Right lobe of liver (tissue), 6 donors: Measurements from ENCODE around the gene OSBPL3. TPM values are rescaled to one million over a fixed set of nuclear protein-coding genes. Genes with fewer than 3 reads are reported as not detected.
A peak's percentile ranks its signal among the peaks of the same experiment; 100 is the strongest.

ENCODE experiments used
- ATAC-seq, 4 donors: fragments of 200-7000 bp; cut with Tn5 transposase; one replicate each; pipeline ENCODE4 v1.9.1; 2020; ENCODE audit warnings: mild to moderate bottlenecking in 4 of 4, moderate library complexity in 4 of 4
- DNase-seq, 3 donors: peaks; one replicate each; pipeline ENCODE4 v3.0.0-alpha.2; 2020
- H3K27ac ChIP-seq, 3 donors: fragments of 200-600 bp; one replicate each; pipeline ENCODE4 v1.8.0; 2022
- H3K27me3 ChIP-seq, 2 donors: fragments of 200-600 bp; one replicate each; pipeline ENCODE4 v1.8.0; 2022
- H3K36me3 ChIP-seq, 4 donors: fragments of 200-600 bp; sonication (generic) in 1 of 4; one replicate each; pipeline versions ENCODE4 v1.5.1 to v1.8.0; 2017 to 2022; ENCODE audit warnings: control low read depth in 1 of 4
- H3K4me1 ChIP-seq, 4 donors: fragments of 200-600 bp; sonication (generic) in 1 of 4; one replicate each; pipeline versions ENCODE4 v1.5.1 to v1.8.0; 2017 to 2022; ENCODE audit warnings: control low read depth in 1 of 4
- H3K4me3 ChIP-seq, 3 donors: fragments of 200-600 bp; one replicate each; pipeline ENCODE4 v1.8.0; 2022
- H3K9me3 ChIP-seq, 4 donors: fragments of 200-600 bp; sonication (generic) in 1 of 4; one replicate each; pipeline versions ENCODE4 v1.5.1 to v1.8.0; 2017 to 2022; ENCODE audit warnings: control low read depth in 1 of 4
- CTCF ChIP-seq, 4 donors: fragments of 200-600 bp in 3 of 4; fragments of 450-650 bp in 1 of 4; IDR thresholded peaks; one replicate each; pipeline versions ENCODE4 v1.5.1 to v1.8.0; 2016 to 2022; ENCODE audit warnings: antibody characterized with exemption in 4 of 4, mild to moderate bottlenecking in 2 of 4
- POLR2A ChIP-seq: fragments of 450-650 bp; IDR thresholded peaks from one replicate; pipeline ENCODE4 v1.6.1; 2017; ENCODE audit warnings: antibody characterized with exemption, mild to moderate bottlenecking
- WGBS: methylation state at CpG from one replicate; pipeline ENCODE4 v1.1.6; 2018; ENCODE audit warnings: low coverage, low lambda C conversion rate; ENCODE audit not compliant: insufficient coverage; ENCODE audit errors: missing lambda C conversion rate; 5-methylcytosine and 5-hydroxymethylcytosine counted together
- intact Hi-C, 2 donors: fragments of 100-400 bp; cut with DNase I; formaldehyde crosslinking; loops; one replicate each; pipeline versions ENCODE4 v1.11.2 to v1.14.1; 2022
- total RNA-seq, 6 experiments: library from RNA; depleted of rRNA in 2 of 6; stranded (reverse); fragments of >200 nt in 2 of 6; fragmentation: NEBNext Ultra II Directional in 3 of 6; extraction: Animal tissue kit (Norgen Biotek cat#: 25700) in 3 of 6; gene quantifications; one replicate each; pipeline versions ENCODE4 v1.1.0 to v1.2.4, GENCODE V29; 2016 to 2023
- donor health status: DM: no; HTN: yes; CAD: no.
- donor health status: DM: no; HTN: no; CAD: no.
- donor health status: DM: no; HTN: no; CAD: no.
- donor health status: DM: no; HTN: yes; CAD: no.
- donor health status: DM: no; HTN: yes; CAD: no.

The OSBPL3 gene
- total RNA-seq, 6 experiments from 2014 or later, result 0.70 to 8.2 (median 2.4) TPM

DNA sequence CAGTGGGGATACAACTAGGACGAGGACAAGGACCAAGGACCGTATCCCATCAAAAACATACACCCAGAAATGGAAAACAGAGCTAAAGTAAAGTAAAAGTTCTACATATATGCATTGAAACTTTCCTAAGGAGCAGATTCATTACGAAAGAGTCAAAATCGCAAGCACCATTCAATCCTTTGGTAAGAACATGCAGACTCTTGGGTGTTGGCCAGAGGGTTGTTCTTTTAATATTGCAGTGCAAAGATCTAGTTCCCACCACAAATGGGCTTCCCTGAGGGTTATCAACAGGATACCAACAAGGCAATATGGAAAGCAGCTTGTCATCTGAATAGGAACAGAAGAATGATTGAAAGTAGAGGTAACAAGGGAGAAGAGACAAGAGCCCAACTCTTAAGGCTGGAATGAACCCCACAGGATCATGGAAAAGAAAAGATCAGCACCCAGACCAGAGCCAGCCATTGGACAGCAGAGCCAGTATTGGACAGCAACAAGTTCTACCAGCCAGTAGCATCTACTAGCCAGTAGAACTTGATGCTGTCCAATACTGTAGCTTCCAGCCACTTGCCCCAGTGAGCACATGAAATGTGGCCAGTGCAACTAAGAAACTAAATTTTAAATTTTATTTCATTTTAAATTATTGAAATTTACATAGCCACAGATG is 66.0 kb downstream of the OSBPL3 start:
- no peak overlapping the region for H3K4me3 ChIP-seq
- intact Hi-C loops, result no loop called here
- H3K9me3 ChIP-seq, result no peaks in the 10 kb centered on the region
- H3K27ac ChIP-seq, result no peak overlapping the region
- WGBS, result 57% methylated on average over 4 of the region's 4 CpGs
- no peak for ATAC-seq
- no peaks in the 10 kb centered on the region for H3K36me3 ChIP-seq
- no peaks in the 10 kb centered on the region for H3K27me3 ChIP-seq
- no peaks in the 10 kb centered on the region for H3K4me1 ChIP-seq
- TF ChIP-seq CTCF (IDR thresholded peaks at IDR 0.05) (no peak), POLR2A (no peak)
- no peak for DNase-seq

GRCh38 chr7:24912874-24913514 is 67.0 kb downstream of the OSBPL3 start:
- intact Hi-C loops, result no loop called here
- Histone ChIP-seq H3K27ac (no peak overlapping the region), H3K27me3 (no peaks in the 10 kb centered on the region), H3K36me3 (no peaks in the 10 kb centered on the region), H3K4me1 (no peaks in the 10 kb centered on the region), H3K4me3 (no peak overlapping the region), H3K9me3 (no peaks in the 10 kb centered on the region)
- 71% methylated on average over 4 of the region's 8 CpGs for WGBS
- DNase-seq (no peak), ATAC-seq (no peak)
- TF ChIP-seq POLR2A (no peak), CTCF (IDR thresholded peaks at IDR 0.05) (no peak)

DNA sequence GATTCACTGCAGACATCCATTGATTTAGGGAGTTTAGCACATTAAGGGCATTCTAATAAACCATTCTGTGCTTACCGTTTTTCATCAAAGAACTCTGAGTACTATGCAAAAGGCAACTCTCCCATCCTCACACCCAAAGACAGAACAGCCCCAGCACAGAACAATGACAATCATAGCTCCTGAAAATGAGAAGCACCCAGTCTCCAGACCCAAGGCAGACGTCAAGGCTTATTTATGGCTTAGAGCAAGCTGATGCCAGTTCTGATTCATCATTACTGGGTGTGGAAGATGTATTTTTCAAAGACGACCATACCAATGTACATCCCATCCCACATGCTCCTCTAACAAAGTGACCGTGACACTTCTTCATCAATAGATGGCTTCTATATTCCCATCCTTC is 67.6 kb downstream of the OSBPL3 start:
- intact Hi-C loops, result no loop called here
- H3K27ac ChIP-seq, result no peak overlapping the region
- H3K9me3 ChIP-seq, result no peaks in the 10 kb centered on the region
- H3K27me3 ChIP-seq, result no peaks in the 10 kb centered on the region
- TF ChIP-seq POLR2A (no peak), CTCF (IDR thresholded peaks at IDR 0.05) (no peak)
- DNase-seq (no peak), ATAC-seq (no peak)
- 75% methylated on average over 4 of the region's 4 CpGs for WGBS
- H3K36me3 ChIP-seq, result no peaks in the 10 kb centered on the region
- H3K4me1 ChIP-seq, result no peaks in the 10 kb centered on the region
- H3K4me3 ChIP-seq, result no peak overlapping the region

GRCh38 chr7:24911213-24911603 is 68.8 kb downstream of the OSBPL3 start:
- Histone ChIP-seq H3K9me3 (no peaks in the 10 kb centered on the region), H3K4me3 (no peak overlapping the region), H3K4me1 (no peaks in the 10 kb centered on the region), H3K27me3 (no peaks in the 10 kb centered on the region), H3K36me3 (no peaks in the 10 kb centered on the region), H3K27ac (no peak overlapping the region)
- ATAC-seq (peak in 1 of 4 donors; percentile 39), DNase-seq (no peak)
- TF ChIP-seq CTCF (IDR thresholded peaks at IDR 0.05), result no peak
- no peak for TF ChIP-seq POLR2A
- 44% methylated on average over 3 of the region's 3 CpGs for WGBS
- intact Hi-C loops, result no loop called here
